Endothelial cell of umbilical vein (primary cell): Measurements from ENCODE around the gene CD68. TPM values are rescaled to one million over a fixed set of nuclear protein-coding genes. Genes with fewer than 3 reads are reported as not detected.

Experiments
- BruUV-seq: library from RNA; stranded (reverse); fragments of 400-500 nt; replicated peaks from 2 replicates; lab custom pipeline; 2021; lab: Mats Ljungman, UMichigan
- CTCF ChIA-PET: fragments of 300-600, 350-600 bp; sonication (Branson Sonifier 250); formaldehyde crosslinking; loops from one replicate; lab custom pipeline; 2021; ENCODE audit warnings: antibody characterized with exemption, inconsistent platforms; lab: Charles Lee
- POLR2A ChIA-PET: fragments of 300-600, 350-600 bp; sonication (Branson Sonifier 250); formaldehyde crosslinking; loops from one replicate; lab custom pipeline; 2021; ENCODE audit warnings: antibody characterized with exemption, inconsistent platforms; lab: Charles Lee
- DNase-seq: peaks from one replicate; pipeline ENCODE4 v3.0.0-alpha.2; 2011; ENCODE audit warnings: low read depth, low spot score
- FAIRE-seq: peaks from 2 replicates; lab custom pipeline; 2011; peaks lifted over from hg19 to GRCh38; lab: Jason Lieb, UNC
- H2AFZ ChIP-seq: 2 replicates; pipeline ENCODE4 v1.6.0; 2012; ENCODE audit warnings: low read depth, low read length, control low read depth, inconsistent platforms
- H3K27ac ChIP-seq: 2 replicates; pipeline ENCODE4 v1.5.1; 2011; ENCODE audit warnings: low read depth, mild to moderate bottlenecking, control low read depth, low read length, moderate library complexity; ENCODE audit not compliant: insufficient read depth
- H3K27me3 ChIP-seq, 2 experiments: 2 replicates each; pipeline versions ENCODE4 v1.6.0 to v1.6.1; 2011; ENCODE audit warnings: low read length in 2 of 2, mixed read lengths in 1 of 2; ENCODE audit not compliant: control insufficient read depth in 2 of 2, insufficient read depth in 2 of 2
- H3K36me3 ChIP-seq, 2 experiments: 2 replicates in 1 of 2; 3 replicates in 1 of 2; pipeline ENCODE4 v1.5.1; 2011; ENCODE audit warnings: low read length in 2 of 2, mild to moderate bottlenecking in 1 of 2, moderate library complexity in 1 of 2; ENCODE audit not compliant: control insufficient read depth in 2 of 2, insufficient read depth in 2 of 2; ENCODE audit errors: extremely low read depth in 1 of 2
- H3K4me1 ChIP-seq: 3 replicates; pipeline ENCODE4 v1.5.1; 2011; ENCODE audit warnings: mild to moderate bottlenecking, low read length; ENCODE audit not compliant: control insufficient read depth, insufficient read depth; ENCODE audit errors: extremely low read depth
- H3K4me2 ChIP-seq: 2 replicates; pipeline ENCODE4 v1.6.1; 2011; ENCODE audit warnings: low read length, control low read depth, mixed read lengths; ENCODE audit not compliant: insufficient read depth
- H3K4me3 ChIP-seq, 3 experiments: fragments of 200-600 bp in 1 of 3; sonication (generic), shearing (Covaris generic) in 1 of 3; replicated peaks in 1 of 3; 2 replicates each; pipeline ENCODE4 v1.5.1; 2011 to 2016; ENCODE audit warnings: control low read depth in 3 of 3, low read length in 3 of 3, mild to moderate bottlenecking in 2 of 3, inconsistent platforms in 1 of 3, low read depth in 1 of 3, moderate library complexity in 1 of 3; ENCODE audit not compliant: insufficient read depth in 1 of 3
- H3K79me2 ChIP-seq: 2 replicates; pipeline ENCODE4 v1.6.0; 2012; ENCODE audit warnings: low read length, inconsistent platforms; ENCODE audit not compliant: control insufficient read depth, insufficient read depth
- H3K9ac ChIP-seq: replicated peaks from 2 replicates; pipeline ENCODE3; 2011; ENCODE audit warnings: low read length, control low read depth; ENCODE audit not compliant: insufficient read depth; ENCODE audit errors: extremely low read depth
- H3K9me1 ChIP-seq: replicated peaks from 3 replicates; pipeline ENCODE4 v1.6.0; 2011; ENCODE audit warnings: mild to moderate bottlenecking, low read length; ENCODE audit not compliant: control insufficient read depth, insufficient read depth; ENCODE audit errors: extremely low read depth
- H3K9me3 ChIP-seq: replicated peaks from 2 replicates; pipeline ENCODE4 v1.5.1; 2012; ENCODE audit warnings: low read length, inconsistent platforms; ENCODE audit not compliant: control insufficient read depth, insufficient read depth
- H4K20me1 ChIP-seq: replicated peaks from 2 replicates; pipeline ENCODE3; 2011; ENCODE audit warnings: mild to moderate bottlenecking, low read length; ENCODE audit not compliant: control insufficient read depth, insufficient read depth; ENCODE audit errors: extremely low read depth
- CTCF ChIP-seq, 2 donors: IDR thresholded peaks; 1 replicate in 1 of 2; 2 replicates in 1 of 2; pipeline ENCODE4 v1.5.1; 2011; ENCODE audit warnings: low read length in 2 of 2, mild to moderate bottlenecking in 2 of 2, moderate library complexity in 2 of 2, control low read depth in 1 of 2, inconsistent platforms in 1 of 2, low read depth in 1 of 2; ENCODE audit not compliant: insufficient read depth in 1 of 2; ENCODE audit errors: extremely low read depth in 1 of 2
- EZH2 ChIP-seq: IDR thresholded peaks from 2 replicates; pipeline ENCODE4 v1.6.1; 2012; ENCODE audit warnings: borderline replicate concordance, low read depth, mild to moderate bottlenecking, moderate library complexity, low read length, inconsistent platforms; ENCODE audit not compliant: severe bottlenecking
- FOS ChIP-seq: IDR thresholded peaks from 2 replicates; pipeline ENCODE4 v1.6.1; 2011; ENCODE audit warnings: mild to moderate bottlenecking, low read length, moderate library complexity, borderline replicate concordance; ENCODE audit not compliant: insufficient read depth
- GATA2 ChIP-seq: IDR thresholded peaks from 2 replicates; pipeline ENCODE4 v1.7.0; 2011; ENCODE audit warnings: low read depth, mild to moderate bottlenecking, moderate library complexity, mixed read lengths, low read length; ENCODE audit not compliant: insufficient read length, insufficient read depth
- JUN ChIP-seq: IDR thresholded peaks from 2 replicates; pipeline ENCODE4 v1.6.1; 2011; ENCODE audit warnings: borderline replicate concordance, low read depth; ENCODE audit not compliant: insufficient read length, insufficient read depth
- MYC ChIP-seq: IDR thresholded peaks from one replicate; pipeline ENCODE4 v1.6.1; 2011; ENCODE audit warnings: mild to moderate bottlenecking, low read depth, low read length
- POLR2A ChIP-seq: IDR thresholded peaks from 2 replicates; pipeline ENCODE4 v1.6.1; 2012; ENCODE audit warnings: low read depth, mild to moderate bottlenecking, control low read depth, low read length
- POLR2AphosphoS5 ChIP-seq: IDR thresholded peaks from 2 replicates; pipeline ENCODE4 v1.6.1; 2012; ENCODE audit warnings: low read depth, mild to moderate bottlenecking, control low read depth, low read length, moderate library complexity; ENCODE audit not compliant: insufficient read depth
- dilution Hi-C: fragments of 300-500 bp; cut with MboI; formaldehyde crosslinking; loops from one replicate; pipeline ENCODE4 v1.15.0; 2019; ENCODE audit warnings: low sequenced_read_pairs; ENCODE audit not compliant: extremely low pct_ligation_motif_present
- intact Hi-C: fragments of 100-400 bp; cut with micrococcal nuclease; formaldehyde crosslinking; loops from one replicate; pipeline ENCODE4 v1.10.0; 2022
- polyA plus RNA-seq, 4 experiments: library from polyadenylated mRNA; depleted of rRNA in 3 of 4; stranded (reverse) in 3 of 4; unstranded in 1 of 4; fragments of >200 nt; gene quantifications; 2 replicates each; pipeline versions ENCODE4 v1.2.1 to v1.2.3, GENCODE V29; 2011 to 2012; ENCODE audit warnings: missing spikeins in 1 of 4
- total RNA-seq: library from RNA; stranded (reverse); gene quantifications from 2 replicates; pipeline ENCODE4 v1.2.3, GENCODE V29; 2021
- TF ChIP-seq, protein P1 (sequence below): IDR thresholded peaks from 2 replicates; pipeline ENCODE4 v1.6.1; 2011; ENCODE audit not compliant: insufficient read depth, insufficient read length

The CD68 gene
- total and polyA plus RNA-seq, 2 donors (not counting 3 experiments of a cell fraction or from before 2014, with no cell fraction given): 2.9 to 30.8 TPM

DNA sequence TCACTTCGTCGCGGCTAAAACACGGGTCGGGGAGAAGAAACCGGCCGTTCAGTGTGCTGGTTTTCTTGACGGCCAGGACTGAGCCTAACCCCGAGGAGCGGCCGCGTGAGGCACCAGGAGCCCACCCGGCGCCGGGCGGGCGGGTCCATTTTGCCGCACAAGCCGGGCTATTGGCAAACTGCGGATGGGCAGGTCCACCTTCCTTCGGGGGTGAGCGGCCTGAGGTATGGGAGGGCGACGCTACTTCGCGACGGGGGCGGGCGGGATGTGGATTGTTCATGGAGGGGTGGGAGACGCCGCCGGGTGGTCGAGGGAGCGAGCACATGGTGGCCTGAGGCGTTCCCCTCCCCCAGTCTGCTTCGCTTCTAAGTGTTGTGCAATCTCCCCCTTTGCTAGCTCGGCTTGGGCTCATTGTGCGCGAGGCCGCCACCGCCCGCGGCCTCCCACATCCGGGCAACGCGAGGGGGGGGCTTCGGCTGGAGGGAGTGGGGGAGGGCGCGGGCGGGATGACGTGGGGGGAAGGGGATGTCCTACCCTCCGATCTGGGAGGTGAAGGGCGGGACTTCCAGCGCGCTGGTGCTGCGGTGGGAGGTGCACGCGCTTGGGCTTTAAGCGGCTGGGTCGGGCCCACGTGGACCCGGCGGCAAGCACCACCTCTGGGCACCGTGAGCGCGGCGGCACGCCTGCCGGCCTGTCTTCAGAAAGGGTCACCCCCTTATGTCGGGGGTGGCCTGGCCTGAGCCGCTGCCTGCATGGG lies 5.9 kb upstream of the CD68 start:
- peak overlapping the region; percentile 98 for H3K9ac ChIP-seq
- POLR2A ChIA-PET: interaction anchor here (0.5 to 2.1 kb wide), 7 partner anchors 10 to 542 kb away, joined by 3 to 9 read pairs (median 5); partner anchors contain the start of genes MPDU1, POLR2A, TMEM256 and TP53
- dilution Hi-C loops (no loop called here), intact Hi-C loops (loop anchor here (2.0 to 5.0 kb wide), 2 partner anchors 115 to 264 kb away; partner anchors contain the start of gene WRAP53)
- peak overlapping the region; percentile 91 for H3K27ac ChIP-seq
- H4K20me1 ChIP-seq: peaks cover 9% of the 10 kb centered on the region
- TF ChIP-seq JUN (no peak), FOS (no peak), POLR2AphosphoS5 (peak; percentile 83), CTCF (IDR thresholded peaks at IDR 0.05; ENCODE audit: extremely low read depth in 1 of 2, insufficient read depth in 1 of 2, low read depth in 1 of 2, low read length in 2 of 2) (no peak), GATA2 (no peak), POLR2A (peak; percentile 83), MYC (peak; percentile 96), EZH2 (no peak)
- TF ChIP-seq, protein P1, sequence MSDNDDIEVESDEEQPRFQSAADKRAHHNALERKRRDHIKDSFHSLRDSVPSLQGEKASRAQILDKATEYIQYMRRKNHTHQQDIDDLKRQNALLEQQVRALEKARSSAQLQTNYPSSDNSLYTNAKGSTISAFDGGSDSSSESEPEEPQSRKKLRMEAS: peak; percentile 85
- peak overlapping the region; percentile 86 to 96 (median 87) for H3K4me3 ChIP-seq
- CTCF ChIA-PET: interaction anchor here (0.6 to 6.2 kb wide), 5 partner anchors 10 to 169 kb away, joined by 4 to 40 read pairs (median 6); partner anchors contain the start of genes MPDU1, SOX15, TMEM256 and TP53
- FAIRE-seq (peak; percentile 88), DNase-seq (peak; percentile 91)
- H3K36me3 ChIP-seq: peaks cover 34 to 53% of the 10 kb centered on the region in 2 experiments
- H3K79me2 ChIP-seq: peaks cover 53% of the 10 kb centered on the region
- H3K9me3 ChIP-seq: no peaks in the 10 kb centered on the region
- BruUV-seq: TSS peak; percentile 73
- H3K27me3 ChIP-seq: no peaks in the 10 kb centered on the region
- H2AFZ ChIP-seq: no peak overlapping the region
- no peaks in the 10 kb centered on the region for H3K9me1 ChIP-seq
- peaks cover 48% of the 10 kb centered on the region for H3K4me1 ChIP-seq
- peak overlapping the region; percentile 92 for H3K4me2 ChIP-seq
